Muscle layer of duodenum (tissue), 2 donors: ENCODE data around the gene DECR2.
"Not testable (repeated sequence)": the region's sequence is repeated elsewhere in the genome, so short reads cannot be mapped to it uniquely, and the experiment has no call there.

Experiments
- H3K27ac ChIP-seq: one replicate; pipeline ENCODE4 v1.7.0; 2013; ENCODE audit warnings: mild to moderate bottlenecking, low read length
- H3K27me3 ChIP-seq: one replicate; pipeline ENCODE4 v1.7.0; 2013; ENCODE audit warnings: low read depth, mild to moderate bottlenecking, control low read depth, low read length
- H3K36me3 ChIP-seq, 2 donors: one replicate each; pipeline ENCODE4 v1.7.0; 2013; ENCODE audit warnings: low read length in 2 of 2, control low read depth in 1 of 2, mild to moderate bottlenecking in 1 of 2; ENCODE audit not compliant: insufficient read depth in 2 of 2, control insufficient read depth in 1 of 2
- H3K4me1 ChIP-seq, 2 donors: one replicate each; pipeline ENCODE4 v1.7.0; 2013; ENCODE audit warnings: low read length in 2 of 2, mild to moderate bottlenecking in 2 of 2, control low read depth in 1 of 2, moderate library complexity in 1 of 2; ENCODE audit not compliant: insufficient read depth in 2 of 2, control insufficient read depth in 1 of 2
- H3K4me3 ChIP-seq, 2 donors: one replicate each; pipeline ENCODE4 v1.7.0; 2013; ENCODE audit warnings: low read length in 2 of 2, low read depth in 1 of 2, mild to moderate bottlenecking in 1 of 2
- H3K9me3 ChIP-seq, 2 donors: one replicate each; pipeline ENCODE4 v1.7.0; 2013; ENCODE audit warnings: low read length in 2 of 2, control low read depth in 1 of 2, mild to moderate bottlenecking in 1 of 2; ENCODE audit not compliant: control insufficient read depth in 1 of 2
- donor health status: healthy.

The DECR2 gene

DNA sequence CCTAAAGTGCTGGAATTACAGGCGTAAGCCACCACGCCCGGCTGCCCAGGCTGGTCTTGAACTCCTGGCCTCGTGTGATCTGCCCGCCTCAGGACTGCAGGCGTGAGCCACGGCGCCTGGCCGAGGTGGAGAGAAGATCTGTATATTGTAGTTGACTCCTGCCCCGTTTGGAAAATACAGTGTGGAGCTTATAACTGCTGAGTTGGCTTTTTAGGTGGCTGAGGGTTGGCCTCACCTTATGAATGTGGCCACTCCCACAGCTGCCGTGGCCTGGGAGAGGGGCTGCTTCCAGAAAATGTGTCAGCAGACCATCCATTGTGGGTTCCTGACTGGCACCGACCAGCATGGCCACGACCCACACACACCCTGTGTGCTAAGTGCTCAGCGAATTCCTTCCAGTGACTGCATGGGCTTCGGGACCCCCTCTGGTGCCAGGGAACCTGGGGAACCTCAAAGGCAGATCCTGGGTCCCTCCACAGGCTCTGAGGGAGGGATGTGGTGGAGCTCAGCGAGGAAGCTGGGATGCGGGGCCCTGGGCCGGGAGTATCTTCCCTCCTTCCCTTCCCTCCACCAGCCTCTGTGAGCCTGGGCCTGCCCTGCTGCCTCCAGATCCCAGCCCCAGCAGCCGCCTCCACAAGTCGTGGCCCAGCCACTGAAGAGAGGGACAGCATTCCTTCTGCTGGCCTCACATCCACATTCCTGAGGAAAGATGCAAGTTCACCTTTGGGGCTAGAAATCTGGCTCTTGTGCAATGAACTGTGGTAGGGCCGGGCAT lies 12.9 kb downstream of the DECR2 start:
- H3K4me3 ChIP-seq = no peak overlapping the region
- H3K4me1 ChIP-seq = no peaks in the 10 kb centered on the region
- no peaks in the 10 kb centered on the region for H3K27me3 ChIP-seq
- H3K36me3 ChIP-seq = peaks cover 0 to 18% of the 10 kb centered on the region in 2 donors
- no peaks in the 10 kb centered on the region for H3K9me3 ChIP-seq
- H3K27ac ChIP-seq = no peak overlapping the region

GRCh38 chr16:415170-415498 lies 13.4 kb downstream of the DECR2 start:
- peaks cover 0 to 18% of the 10 kb centered on the region in 2 donors for H3K36me3 ChIP-seq
- H3K4me1 ChIP-seq, H3K27me3 ChIP-seq, H3K9me3 ChIP-seq, H3K27ac ChIP-seq, H3K4me3 ChIP-seq: not testable (repeated sequence)

DNA sequence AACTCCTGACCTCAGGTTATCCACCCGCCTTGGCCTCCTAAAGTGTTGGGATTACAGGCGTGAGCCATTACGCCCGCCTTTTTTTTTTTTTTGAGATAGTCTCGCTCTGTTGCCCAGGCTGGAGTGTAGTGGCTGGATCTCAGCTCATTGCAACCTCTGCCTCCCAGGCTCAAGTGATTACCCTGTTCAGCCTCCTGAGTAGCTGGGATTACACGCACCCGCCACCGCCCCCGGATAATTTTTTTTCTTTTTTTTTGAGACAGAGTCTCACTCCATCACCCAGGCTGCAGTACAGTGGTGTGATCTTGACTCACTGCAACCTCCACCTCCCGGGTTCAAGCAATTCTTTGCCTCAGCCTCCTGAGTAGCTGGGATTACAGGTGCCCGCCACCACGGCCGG lies 20.5 kb downstream of the DECR2 start:
- not testable (repeated sequence) for H3K27ac ChIP-seq, H3K27me3 ChIP-seq, H3K9me3 ChIP-seq

GRCh38 chr16:424033-424622 lies 22.4 kb downstream of the DECR2 start:
- H3K4me3 ChIP-seq = peak overlapping the region; percentile 59 to 70
- H3K27ac ChIP-seq = peak overlapping the region; percentile 75
- no peaks in the 10 kb centered on the region for H3K36me3 ChIP-seq
- no peaks in the 10 kb centered on the region for H3K27me3 ChIP-seq
- H3K4me1 ChIP-seq = peaks cover 0 to 23% of the 10 kb centered on the region in 2 donors
- H3K9me3 ChIP-seq = no peaks in the 10 kb centered on the region

More for the DNA sequence above, 20.5 kb downstream of the DECR2 start:
- not testable (repeated sequence) for H3K36me3 ChIP-seq, H3K4me3 ChIP-seq
- peaks cover 0 to 13% of the 10 kb centered on the region in 2 donors for H3K4me1 ChIP-seq

- Histone ChIP-seq H3K9me3 (no peaks in the 10 kb centered on the region), H3K27me3 (no peaks in the 10 kb centered on the region), H3K4me1 (peaks cover 0 to 23% of the 10 kb centered on the region in 2 donors), H3K36me3 (no peaks in the 10 kb centered on the region), H3K4me3 (peak overlapping the region; percentile 59 to 70), H3K27ac (peak overlapping the region; percentile 75)
Measured at GRCh38 chr16:424623-425081, 23.0 kb downstream of the DECR2 start.

- Histone ChIP-seq H3K36me3 (no peaks in the 10 kb centered on the region), H3K4me1 (peaks cover 0 to 23% of the 10 kb centered on the region in 2 donors), H3K9me3 (no peaks in the 10 kb centered on the region), H3K4me3 (peak within 1 kb of the TSS; percentile 59 to 82), H3K27me3 (no peaks in the 10 kb centered on the region), H3K27ac (peak within 1 kb of the TSS; percentile 75)
Measured at GRCh38 chr16:425082-425718, 23.5 kb downstream of the DECR2 start, which contains the start of gene RAB11FIP3. RAB11FIP3 (plus strand) TSS chr16:425649; CDS start chr16:426007, 358 bp downstream.

- peak overlapping the region in 1 of 2 donors; percentile 70 for H3K4me3 ChIP-seq
- H3K27ac ChIP-seq = no peak overlapping the region
- no peaks in the 10 kb centered on the region for H3K36me3 ChIP-seq
- peaks cover 0 to 23% of the 10 kb centered on the region in 2 donors for H3K4me1 ChIP-seq
- H3K9me3 ChIP-seq = no peaks in the 10 kb centered on the region
- H3K27me3 ChIP-seq = no peaks in the 10 kb centered on the region
Measured at GRCh38 chr16:425740-426114, 24.0 kb downstream of the DECR2 start.

DNA sequence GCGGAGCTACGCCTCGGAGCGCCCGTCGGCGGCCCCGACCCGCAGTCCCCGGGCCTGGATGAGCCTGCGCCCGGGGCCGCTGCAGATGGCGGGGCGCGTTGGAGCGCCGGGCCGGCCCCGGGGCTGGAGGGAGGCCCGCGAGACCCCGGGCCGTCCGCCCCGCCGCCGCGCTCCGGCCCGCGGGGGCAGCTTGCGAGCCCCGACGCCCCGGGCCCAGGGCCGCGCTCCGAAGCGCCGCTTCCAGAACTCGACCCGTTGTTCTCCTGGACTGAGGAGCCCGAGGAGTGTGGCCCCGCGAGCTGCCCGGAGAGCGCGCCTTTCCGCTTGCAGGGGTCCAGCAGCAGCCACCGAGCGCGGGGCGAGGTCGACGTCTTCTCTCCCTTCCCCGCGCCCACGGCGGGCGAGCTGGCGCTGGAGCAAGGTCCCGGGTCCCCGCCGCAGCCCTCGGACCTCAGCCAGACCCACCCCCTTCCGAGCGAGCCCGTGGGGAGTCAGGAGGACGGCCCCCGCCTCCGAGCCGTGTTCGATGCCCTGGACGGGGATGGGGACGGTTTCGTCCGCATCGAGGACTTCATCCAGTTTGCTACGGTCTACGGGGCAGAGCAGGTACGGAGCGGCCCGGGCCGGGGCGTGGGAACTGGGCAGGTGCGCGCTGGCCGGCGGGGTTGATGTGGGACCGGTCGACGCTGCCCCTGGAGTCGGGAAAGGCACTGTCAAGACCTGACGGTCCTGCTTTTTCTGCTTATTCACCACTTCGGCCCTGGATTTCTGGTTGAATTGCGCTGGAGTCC lies 24.6 kb downstream of the DECR2 start:
- peaks cover 0 to 23% of the 10 kb centered on the region in 2 donors for H3K4me1 ChIP-seq
- H3K4me3 ChIP-seq = peak overlapping the region; percentile 55 to 82
- no peaks in the 10 kb centered on the region for H3K27me3 ChIP-seq
- no peak overlapping the region for H3K27ac ChIP-seq
- no peaks in the 10 kb centered on the region for H3K36me3 ChIP-seq
- no peaks in the 10 kb centered on the region for H3K9me3 ChIP-seq

- Histone ChIP-seq H3K9me3 (no peaks in the 10 kb centered on the region), H3K36me3 (no peaks in the 10 kb centered on the region), H3K27ac (no peak overlapping the region), H3K4me1 (peaks cover 0 to 23% of the 10 kb centered on the region in 2 donors), H3K4me3 (peak overlapping the region; percentile 55 to 82), H3K27me3 (no peaks in the 10 kb centered on the region)
Measured at GRCh38 chr16:426906-427249, 25.2 kb downstream of the DECR2 start.

DNA sequence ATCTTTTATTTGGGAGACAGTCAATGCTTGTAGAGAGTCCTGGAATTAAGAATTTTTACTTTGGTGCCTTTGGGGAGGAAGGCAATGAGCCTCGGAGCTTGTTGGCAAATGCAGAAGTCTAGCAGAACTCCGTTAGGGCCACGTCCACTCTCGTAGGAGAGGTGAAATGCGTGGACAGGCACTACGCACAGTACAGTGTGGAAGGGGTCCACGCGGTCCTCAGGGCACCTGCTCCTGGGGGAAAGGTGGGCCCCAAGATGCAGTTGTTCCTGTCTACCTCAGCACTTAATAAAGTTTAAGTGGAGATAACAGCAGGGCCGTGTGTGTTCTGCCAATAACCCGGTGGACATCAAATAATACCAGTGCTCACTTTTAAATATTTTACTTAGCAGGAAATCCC lies 25.6 kb downstream of the DECR2 start:
- peak overlapping the region; percentile 55 to 82 for H3K4me3 ChIP-seq
- H3K27ac ChIP-seq = no peak overlapping the region
- no peaks in the 10 kb centered on the region for H3K9me3 ChIP-seq
- peaks cover 0 to 23% of the 10 kb centered on the region in 2 donors for H3K4me1 ChIP-seq
- H3K27me3 ChIP-seq = no peaks in the 10 kb centered on the region
- no peaks in the 10 kb centered on the region for H3K36me3 ChIP-seq

GRCh38 chr16:430904-431303 lies 29.2 kb downstream of the DECR2 start:
- no peak overlapping the region for H3K4me3 ChIP-seq
- no peaks in the 10 kb centered on the region for H3K27me3 ChIP-seq
- peaks cover 0 to 14% of the 10 kb centered on the region in 2 donors for H3K4me1 ChIP-seq
- no peaks in the 10 kb centered on the region for H3K9me3 ChIP-seq
- no peak overlapping the region for H3K27ac ChIP-seq
- peaks cover 0 to 7% of the 10 kb centered on the region in 2 donors for H3K36me3 ChIP-seq
